Islet precursor cell (in vitro differentiated cells): ENCODE data around the gene ADAM23.
A peak's percentile ranks its signal among the peaks of the same experiment; 100 is the strongest.

Experiments used
- DNase-seq: peaks from one replicate; pipeline ENCODE4 v3.0.0-alpha.2; 2018

The ADAM23 gene

GRCh38 chr2:206512999-206513398, 69.7 kb downstream of the ADAM23 start:
- no peak for DNase-seq

DNA sequence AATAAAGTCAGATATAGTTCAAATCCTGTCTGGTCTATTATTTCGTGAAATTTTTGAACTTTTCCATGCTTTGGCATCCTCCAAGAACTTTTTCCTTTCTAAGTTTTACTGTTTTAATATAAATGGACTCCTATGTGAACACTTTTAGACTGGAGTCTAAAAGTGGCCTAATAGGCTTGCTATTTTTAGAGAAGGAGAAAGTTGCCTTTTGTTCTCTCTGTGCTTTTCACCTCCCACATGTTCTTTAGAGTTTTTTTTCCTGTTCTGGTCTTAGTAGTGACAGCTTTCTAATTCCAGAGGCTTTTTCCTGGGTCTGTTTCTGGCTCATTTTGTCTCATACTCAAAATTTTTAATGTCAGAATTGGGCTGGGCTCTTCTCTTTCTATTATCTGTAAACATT, 72.2 kb downstream of the ADAM23 start:
- no peak for DNase-seq

- no peak for DNase-seq
Measured at GRCh38 chr2:206518997-206519396, 75.7 kb downstream of the ADAM23 start.

DNA sequence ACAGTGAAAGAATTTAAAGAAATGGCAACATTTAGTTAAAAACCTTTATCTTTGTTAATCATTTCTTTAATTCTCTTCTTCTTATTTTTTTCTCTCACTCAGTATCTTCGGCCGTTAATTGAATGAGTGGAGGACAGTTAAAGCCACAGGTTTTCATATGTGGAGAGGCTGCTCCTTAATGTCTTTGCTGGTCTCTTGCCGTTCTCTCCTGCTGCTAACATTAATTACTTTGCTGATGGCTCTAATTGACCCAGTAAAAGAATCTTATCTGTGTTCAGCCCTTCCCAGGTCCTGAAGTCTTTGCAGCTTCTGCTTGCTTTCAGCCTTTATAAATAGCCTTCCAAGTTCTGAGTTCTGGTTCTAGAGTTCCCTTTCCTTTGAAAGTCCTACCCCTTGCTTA, 77.1 kb downstream of the ADAM23 start:
- no peak for DNase-seq

- DNase-seq = no peak
Measured at GRCh38 chr2:206521115-206521514, 77.8 kb downstream of the ADAM23 start.

- no peak for DNase-seq
Measured at GRCh38 chr2:206521612-206522011, 78.3 kb downstream of the ADAM23 start.

DNA sequence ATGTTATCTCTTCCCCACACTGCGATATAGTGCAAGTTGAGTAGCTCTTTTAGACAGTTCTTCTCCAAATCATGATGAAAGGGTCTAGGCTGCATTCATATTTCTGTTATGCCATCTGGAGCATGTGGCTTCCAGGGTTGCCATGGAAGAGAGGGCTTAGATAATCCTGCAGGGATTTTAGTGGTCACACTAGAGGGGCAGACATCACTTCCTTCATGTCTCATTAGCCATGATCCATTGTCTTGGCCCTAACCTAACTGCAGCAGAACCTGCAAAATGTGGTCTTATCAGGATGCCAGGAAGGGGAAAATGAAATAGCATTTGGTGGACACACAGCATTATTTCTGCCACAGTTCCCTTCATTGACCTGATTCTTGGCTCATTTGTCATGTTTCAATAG, 83.1 kb downstream of the ADAM23 start:
- no peak for DNase-seq

- DNase-seq = no peak
Measured at GRCh38 chr2:206527153-206527552, 83.8 kb downstream of the ADAM23 start.

DNA sequence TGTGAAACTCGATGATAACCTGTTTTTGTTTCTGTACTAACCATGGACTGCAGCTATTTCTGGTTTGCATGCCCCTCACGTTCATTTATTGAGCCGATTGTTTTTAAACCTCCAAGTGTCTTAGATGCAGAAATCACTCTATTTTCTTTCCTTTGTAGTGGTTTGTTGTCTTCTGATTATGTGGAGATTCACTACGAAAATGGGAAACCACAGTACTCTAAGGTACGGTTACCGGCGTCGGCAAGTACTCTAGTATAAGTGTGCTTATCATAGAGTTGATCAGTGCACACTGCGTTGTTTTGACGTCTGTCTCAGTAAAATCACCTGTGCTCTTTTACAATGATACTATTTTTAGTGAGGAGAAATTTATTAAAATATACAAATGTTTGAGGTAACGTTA, 87.4 kb downstream of the ADAM23 start:
- DNase-seq = no peak

- DNase-seq = peak; percentile 65
Measured at GRCh38 chr2:206531996-206532543, 88.7 kb downstream of the ADAM23 start.

- no peak for DNase-seq
Measured at GRCh38 chr2:206533977-206534376, 90.6 kb downstream of the ADAM23 start.

GRCh38 chr2:206535260-206535986, 92.1 kb downstream of the ADAM23 start:
- no peak for DNase-seq

- DNase-seq = no peak
Measured at GRCh38 chr2:206540757-206541156, 97.4 kb downstream of the ADAM23 start.

DNA sequence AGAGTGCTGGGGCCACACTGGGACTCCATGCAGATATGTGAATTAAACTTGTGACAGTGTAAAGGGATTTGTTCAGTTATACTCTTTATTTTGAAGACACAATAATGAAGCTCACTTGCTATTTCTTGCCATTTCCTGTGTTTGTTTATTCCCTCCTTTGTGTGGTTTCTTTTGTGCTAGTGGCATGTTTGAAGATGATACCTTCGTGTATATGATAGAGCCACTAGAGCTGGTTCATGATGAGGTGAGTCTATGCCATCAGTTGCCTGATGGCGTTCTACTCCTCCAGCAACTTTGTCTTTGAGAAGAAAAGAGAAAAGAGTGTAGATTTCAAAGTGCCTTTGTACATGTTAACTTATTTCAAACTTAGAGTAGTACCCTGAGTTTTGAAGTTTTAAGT, 99.7 kb downstream of the ADAM23 start:
- no peak for DNase-seq

- DNase-seq = no peak
Measured at GRCh38 chr2:206548383-206548782, 105.1 kb downstream of the ADAM23 start.

- DNase-seq = no peak
Measured at GRCh38 chr2:206555721-206556120, 112.4 kb downstream of the ADAM23 start.

GRCh38 chr2:206556357-206556949, 113.1 kb downstream of the ADAM23 start:
- DNase-seq = no peak

DNA sequence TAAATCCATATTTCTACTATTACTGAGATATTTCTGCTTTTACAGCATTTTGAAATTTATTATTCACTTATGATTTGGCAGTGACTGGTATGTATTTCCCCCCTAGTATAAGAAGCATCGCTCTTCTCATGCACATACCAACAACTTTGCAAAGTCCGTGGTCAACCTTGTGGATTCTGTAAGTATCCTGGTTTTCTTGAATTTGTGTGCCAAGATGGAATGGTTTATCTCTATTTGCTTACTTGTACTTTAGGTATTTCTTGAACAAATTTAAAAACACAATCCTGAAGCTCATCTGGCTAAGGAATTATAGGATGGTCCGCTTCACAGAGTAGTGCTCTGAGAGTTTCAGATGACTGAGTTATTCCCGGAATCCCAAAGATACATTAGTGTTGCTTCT, 114.0 kb downstream of the ADAM23 start:
- no peak for DNase-seq

DNA sequence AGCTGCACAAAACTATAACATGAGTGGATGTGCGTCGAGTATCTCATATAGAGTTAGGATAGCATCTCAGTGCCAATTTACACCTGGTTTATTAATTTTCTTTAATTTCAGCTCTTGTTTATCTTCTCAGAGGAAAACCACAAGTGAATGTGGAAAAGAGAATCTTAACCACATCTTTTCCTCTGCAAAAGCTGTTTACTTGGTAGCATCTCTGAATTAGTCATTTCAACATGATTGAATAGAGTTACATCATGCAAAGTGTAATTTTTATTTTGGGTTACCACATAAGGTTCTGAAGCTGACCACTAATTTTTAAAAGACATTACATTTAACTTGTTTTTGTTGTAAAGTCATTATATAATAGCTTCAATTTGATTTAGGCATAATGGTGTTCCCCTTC, 115.2 kb downstream of the ADAM23 start:
- no peak for DNase-seq

- DNase-seq = no peak
Measured at GRCh38 chr2:206561962-206562361, 118.6 kb downstream of the ADAM23 start.

DNA sequence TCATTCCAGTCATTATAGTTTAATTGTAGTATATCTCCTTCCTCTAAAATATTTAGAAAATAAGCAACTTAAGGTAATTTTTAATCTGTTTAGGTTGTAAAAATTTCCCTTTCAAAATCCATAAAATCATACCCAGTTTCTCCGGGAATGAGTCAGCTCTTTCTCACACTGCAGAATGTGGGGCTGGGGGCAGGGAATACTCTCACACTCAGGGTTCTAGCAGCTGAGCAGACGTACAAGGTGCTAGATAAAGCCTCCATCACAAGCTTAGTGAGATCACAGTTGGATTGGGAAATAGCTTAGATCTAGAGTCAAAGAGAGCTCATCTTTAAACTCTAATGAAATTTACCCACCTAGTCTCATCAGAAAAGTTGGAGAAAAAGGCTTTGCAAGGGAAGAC, 119.0 kb downstream of the ADAM23 start:
- no peak for DNase-seq

- no peak for DNase-seq
Measured at GRCh38 chr2:206563374-206563773, 120.0 kb downstream of the ADAM23 start.

- peak; percentile 61 for DNase-seq
Measured at GRCh38 chr2:206565666-206566065, 122.3 kb downstream of the ADAM23 start.

DNA sequence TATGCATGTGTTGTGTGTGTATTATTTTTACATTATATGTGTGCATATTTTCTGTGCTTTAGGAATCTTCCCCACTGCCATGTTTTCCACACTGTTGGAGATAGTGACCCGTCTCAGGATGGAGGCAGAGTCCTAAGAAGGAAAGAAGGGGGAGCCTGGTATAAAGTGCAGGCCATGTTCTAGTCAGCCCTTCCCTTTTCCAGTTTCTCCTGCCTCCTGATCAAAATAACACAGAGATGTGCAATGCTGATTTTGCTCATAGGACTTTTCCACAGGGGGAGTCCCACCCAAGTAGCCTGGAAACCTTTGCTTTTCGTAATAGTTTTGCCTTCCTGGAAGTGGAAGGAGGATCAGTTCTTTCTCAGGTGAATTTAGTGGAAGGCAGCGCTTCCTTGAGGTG, 126.1 kb downstream of the ADAM23 start:
- DNase-seq = no peak

DNA sequence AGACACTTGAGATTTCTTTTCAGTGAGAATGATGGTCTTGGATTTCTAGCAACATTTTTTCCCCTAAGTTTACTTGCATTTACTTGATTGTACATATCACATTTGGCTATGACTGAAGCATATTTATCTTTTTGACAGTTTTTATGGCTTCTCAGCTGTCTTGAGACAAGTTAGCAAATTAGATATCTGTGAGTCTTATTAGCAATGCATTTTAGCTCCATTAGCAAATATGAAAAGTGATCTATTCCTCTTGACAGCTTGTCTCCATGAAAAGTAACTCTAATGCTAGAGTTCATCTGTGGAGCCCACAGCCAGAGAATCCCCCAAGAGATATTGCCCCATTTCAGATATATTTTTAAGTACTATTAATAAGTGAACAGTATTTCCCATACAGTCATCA, 126.9 kb downstream of the ADAM23 start:
- no peak for DNase-seq
